Measurements from ENCODE around the gene CHIT1.

Gene CHIT1

DNA sequence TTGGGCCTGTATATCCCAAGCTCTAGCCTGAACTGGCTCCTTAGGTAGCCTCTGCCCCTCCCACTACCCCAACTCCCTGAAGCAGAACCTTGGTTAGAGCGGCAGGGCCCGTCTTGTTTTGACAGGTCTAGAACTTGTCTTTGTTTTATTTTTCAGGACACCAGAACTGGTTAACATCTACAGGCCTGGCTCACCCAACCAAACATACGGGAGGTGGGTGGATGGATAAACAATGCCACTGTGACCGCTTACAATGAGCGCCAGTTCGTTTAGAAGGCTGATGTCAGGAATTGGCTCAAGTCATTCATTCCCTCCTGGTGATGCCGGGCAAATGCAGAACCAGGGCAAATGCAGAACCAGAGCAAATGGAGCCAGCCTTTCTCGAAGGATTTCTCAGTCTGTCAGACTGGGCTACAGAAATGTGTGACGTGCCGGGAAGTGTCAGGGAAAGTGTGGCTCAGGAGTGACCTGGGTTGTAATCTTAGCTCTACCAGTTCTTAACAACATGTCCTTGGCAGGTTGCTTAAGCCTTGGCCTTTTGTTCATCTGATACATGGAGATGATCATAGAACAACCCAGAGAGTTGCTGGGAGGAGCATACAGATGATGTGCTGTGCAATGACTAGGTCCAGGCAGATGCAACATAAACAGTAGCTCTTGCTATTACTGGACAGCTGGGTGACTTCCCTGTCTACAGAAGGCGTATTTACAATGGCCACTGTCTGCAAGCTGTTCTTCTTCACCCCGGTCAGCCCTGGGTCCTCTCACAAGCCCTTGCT, 45.3 kb upstream of the CHIT1 start:
- DNase-seq (ENCODE audit: extremely low read depth, low read depth) = no peak
- TF ChIP-seq, protein P1, sequence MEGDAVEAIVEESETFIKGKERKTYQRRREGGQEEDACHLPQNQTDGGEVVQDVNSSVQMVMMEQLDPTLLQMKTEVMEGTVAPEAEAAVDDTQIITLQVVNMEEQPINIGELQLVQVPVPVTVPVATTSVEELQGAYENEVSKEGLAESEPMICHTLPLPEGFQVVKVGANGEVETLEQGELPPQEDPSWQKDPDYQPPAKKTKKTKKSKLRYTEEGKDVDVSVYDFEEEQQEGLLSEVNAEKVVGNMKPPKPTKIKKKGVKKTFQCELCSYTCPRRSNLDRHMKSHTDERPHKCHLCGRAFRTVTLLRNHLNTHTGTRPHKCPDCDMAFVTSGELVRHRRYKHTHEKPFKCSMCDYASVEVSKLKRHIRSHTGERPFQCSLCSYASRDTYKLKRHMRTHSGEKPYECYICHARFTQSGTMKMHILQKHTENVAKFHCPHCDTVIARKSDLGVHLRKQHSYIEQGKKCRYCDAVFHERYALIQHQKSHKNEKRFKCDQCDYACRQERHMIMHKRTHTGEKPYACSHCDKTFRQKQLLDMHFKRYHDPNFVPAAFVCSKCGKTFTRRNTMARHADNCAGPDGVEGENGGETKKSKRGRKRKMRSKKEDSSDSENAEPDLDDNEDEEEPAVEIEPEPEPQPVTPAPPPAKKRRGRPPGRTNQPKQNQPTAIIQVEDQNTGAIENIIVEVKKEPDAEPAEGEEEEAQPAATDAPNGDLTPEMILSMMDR (IDR thresholded peaks at IDR 0.05; ENCODE audit: low read depth, low read length) = no peak

DNA sequence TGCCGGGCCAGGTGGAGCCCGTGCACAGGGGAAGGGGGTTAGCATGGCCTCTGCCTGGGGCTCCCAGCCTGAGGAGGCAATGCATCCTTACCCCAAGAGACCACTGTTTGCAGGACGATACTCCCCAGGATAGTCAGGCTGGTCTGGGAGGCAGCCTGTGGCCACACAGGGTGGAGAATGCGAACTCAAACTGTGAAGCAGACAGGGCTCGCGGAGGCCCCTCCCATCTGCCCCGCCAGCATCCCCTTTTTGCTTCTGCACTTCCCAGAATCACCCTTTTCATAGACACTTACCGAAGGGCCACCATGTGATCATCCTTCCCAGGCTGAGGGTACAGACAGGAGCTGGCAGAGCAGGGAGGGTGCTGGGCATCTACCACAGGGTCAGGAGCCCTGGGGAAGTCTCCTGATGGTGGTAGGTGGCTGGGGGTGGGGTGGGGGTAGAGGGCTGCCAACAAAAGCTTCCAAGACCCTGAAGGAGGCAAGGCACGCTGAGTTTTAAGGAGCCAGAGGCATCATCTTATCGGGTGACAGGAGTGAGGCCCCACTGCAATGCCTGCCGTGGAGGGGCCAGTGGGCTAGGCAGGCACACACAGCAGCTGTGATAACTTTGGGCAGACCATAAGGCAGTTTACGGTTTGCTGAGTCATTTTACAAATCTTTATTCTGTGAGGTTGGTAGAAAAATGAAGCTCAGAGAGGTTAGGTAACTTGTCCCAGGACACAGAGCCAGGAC, 44.6 kb upstream of the CHIT1 start:
- DNase-seq (ENCODE audit: extremely low read depth, low read depth) = no peak
- TF ChIP-seq, protein P1 (IDR thresholded peaks at IDR 0.05; ENCODE audit: low read depth, low read length) = no peak

DNA sequence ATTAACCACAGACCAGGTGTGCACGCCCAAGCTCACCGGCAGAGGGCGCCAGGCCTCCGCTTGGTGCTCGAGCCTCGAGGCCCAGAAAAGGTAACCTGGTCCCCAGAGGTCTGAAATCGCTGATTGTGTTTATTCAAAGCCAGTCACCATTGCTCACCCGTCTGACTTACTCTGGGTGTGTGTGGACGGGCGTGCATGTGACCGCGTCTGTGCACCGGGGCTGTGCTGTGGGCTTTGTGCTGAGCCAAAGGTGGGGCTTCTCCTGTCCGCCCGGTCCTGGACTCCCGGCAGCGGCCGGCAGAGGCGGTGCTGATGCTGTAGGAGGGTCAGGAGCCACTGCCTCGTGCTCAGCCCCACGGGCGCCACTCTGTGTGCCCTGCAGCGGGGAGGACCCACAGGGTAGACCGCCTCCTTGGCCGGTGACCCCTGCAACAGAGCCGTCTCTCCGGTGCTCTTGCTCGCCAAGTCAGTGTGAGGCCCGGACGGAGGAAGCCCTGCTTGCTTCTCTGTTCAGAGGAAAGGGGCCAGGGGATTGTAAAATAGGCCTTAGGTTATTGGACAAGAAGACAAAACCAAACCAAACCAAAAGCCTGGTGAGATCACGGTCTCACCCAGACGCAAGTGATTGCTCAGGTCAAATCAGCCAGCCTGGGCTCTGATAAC, 43.9 kb upstream of the CHIT1 start:
- DNase-seq (ENCODE audit: extremely low read depth, low read depth) = peak; percentile 40
- TF ChIP-seq, protein P1 (IDR thresholded peaks at IDR 0.05; ENCODE audit: low read depth, low read length) = peak; percentile 98

DNA sequence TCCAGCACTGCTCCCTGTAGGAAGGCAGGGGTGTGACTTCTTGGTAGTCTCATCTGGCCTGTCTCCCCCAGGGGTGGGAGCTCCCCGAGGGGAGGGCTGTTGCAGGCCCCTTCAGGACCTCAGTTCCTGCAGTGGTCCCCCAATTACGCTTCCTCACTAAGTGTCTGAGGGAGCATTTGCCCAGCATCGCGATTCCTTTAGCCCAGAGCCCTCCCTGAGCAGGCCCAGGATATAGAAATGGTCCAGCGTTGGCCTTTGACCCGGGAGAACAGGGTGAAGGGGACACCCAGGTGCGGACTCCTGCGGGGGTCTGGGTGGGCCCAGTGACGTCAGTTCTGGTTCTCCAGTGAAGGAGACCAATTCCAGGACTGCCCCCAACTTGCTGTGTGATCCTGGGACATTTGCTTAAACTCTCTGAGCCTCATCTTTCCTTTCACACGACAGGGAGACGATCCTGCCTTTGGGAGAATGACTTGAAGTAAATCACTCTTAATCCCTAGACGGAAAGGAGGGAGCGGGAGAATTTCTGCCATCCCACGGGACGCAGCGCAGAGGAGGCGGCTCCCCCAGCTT, 43.2 kb upstream of the CHIT1 start:
- TF ChIP-seq, protein P1 (IDR thresholded peaks at IDR 0.05; ENCODE audit: low read depth, low read length) = no peak
- DNase-seq (ENCODE audit: extremely low read depth, low read depth) = no peak

DNA sequence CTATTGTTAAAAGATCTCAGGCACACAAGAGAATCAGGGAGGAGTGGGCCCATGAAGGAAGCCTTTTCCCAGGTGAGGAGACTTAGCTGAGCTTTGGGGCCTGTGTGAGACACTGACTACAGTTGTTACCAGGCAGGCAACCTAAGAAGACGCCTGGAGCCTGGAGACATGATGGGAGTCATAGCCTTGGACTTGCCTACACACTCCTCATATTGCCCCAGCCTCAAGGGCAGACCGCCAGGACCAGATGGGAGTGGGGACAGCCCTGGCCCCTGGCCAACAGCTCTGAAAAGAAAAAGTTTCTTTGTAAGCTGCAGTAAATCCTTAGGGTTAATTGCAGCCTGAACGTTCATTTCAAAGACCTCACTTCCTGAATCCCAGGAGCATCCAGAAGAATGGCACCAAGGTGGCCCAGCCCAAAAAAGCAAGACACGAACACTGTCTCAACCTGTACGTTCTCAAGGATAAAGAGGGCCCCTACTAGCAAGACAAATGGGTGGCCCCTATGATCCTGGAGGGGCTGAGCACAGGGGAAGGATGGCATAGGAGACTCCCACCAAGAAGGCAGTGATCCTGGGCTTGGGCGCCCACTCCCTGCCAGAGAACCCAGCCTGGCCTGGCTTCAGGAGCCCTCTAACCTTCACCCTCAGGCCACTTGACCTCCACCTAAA, 42.6 kb upstream of the CHIT1 start:
- TF ChIP-seq, protein P1 (IDR thresholded peaks at IDR 0.05; ENCODE audit: low read depth, low read length) = no peak
- DNase-seq (ENCODE audit: extremely low read depth, low read depth) = no peak

DNA sequence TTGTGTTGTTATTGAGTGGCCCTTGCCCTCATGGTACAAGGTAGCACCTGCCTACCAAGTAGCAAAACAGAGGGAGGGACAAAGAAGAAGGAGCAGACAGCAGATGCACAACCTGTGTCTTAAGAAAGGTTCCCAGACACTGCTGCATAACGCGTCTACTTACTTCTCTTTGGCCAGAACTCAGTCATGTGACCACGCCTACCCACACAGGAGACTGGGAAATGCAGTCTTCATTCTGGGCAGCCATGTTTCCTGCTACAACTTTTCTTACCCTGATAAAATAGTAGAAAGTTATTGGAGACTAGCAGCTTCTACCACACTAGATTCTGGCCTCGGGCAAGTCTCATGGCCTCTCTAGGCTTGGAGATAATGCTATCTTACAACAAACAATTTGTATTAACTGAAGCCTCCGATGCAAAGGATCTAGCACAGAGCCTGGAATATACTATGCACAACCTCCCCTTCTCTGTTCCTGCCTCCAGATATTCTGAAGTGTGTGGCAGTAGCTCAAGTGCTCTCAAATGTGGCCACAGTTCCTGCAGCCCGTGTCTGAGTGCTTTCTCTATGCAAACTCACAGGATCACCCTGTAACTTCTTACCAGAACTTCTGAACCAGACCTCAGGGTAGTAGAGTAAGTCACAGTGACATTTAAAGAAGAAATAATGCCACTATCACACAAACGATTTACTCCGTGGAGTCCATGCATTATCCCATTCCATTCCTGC, 41.7 kb upstream of the CHIT1 start:
- no peak for DNase-seq (ENCODE audit: extremely low read depth, low read depth)
- TF ChIP-seq, protein P1 (IDR thresholded peaks at IDR 0.05; ENCODE audit: low read depth, low read length) = no peak
